ENCODE data around the gene EFHD2. TPM values are rescaled to one million over a fixed set of nuclear protein-coding genes. Genes with fewer than 3 reads are reported as not detected.

The EFHD2 gene
- total and polyA plus RNA-seq, 2 of the 8 experiments (the other 6 are each of a cell fraction or from before 2014, with no cell fraction given) = 24.4 to 25.1 TPM

GRCh38 chr1:15452866-15453571 is 43.3 kb downstream of the EFHD2 start:
- no peak overlapping the region for H2BK15ac ChIP-seq (ENCODE audit: low read length)
- WGBS, 2 experiments (ENCODE audit: extremely low coverage in 1 of 2, insufficient coverage in 1 of 2, insufficient read length in 1 of 2, insufficient replicate concordance in 2 of 2, low coverage in 1 of 2, low lambda C conversion rate in 2 of 2, missing lambda C conversion rate in 1 of 2) = 92% methylated on average over 10 of the region's 10 CpGs; no CpG with 5 or more reads in 1 of the 2 experiments
- TF ChIP-seq RFX5 (IDR thresholded peaks at IDR 0.05; ENCODE audit: borderline replicate concordance, low read depth, low read length) = no peak
- TF ChIP-seq ASH2L (IDR thresholded peaks at IDR 0.05; ENCODE audit: low read length) = no peak
- TF ChIP-seq YY1 (IDR thresholded peaks at IDR 0.05; ENCODE audit: low read depth, low read length) = no peak
- no peak for TF ChIP-seq SAP30 (IDR thresholded peaks at IDR 0.05; ENCODE audit: insufficient read depth, insufficient replicate concordance, low read length)
- TF ChIP-seq CREB1 (IDR thresholded peaks at IDR 0.05) = no peak
- no peak for TF ChIP-seq NRF1 (IDR thresholded peaks at IDR 0.05; ENCODE audit: low read depth, low read length)
- TF ChIP-seq KDM5A (IDR thresholded peaks at IDR 0.05; ENCODE audit: low read length) = no peak
- TF ChIP-seq CHD1 (IDR thresholded peaks at IDR 0.05; ENCODE audit: low read depth, low read length) = no peak
- TF ChIP-seq JUN (IDR thresholded peaks at IDR 0.05; ENCODE audit: low read depth, low read length) = no peak
- no peak for TF ChIP-seq MAFK (IDR thresholded peaks at IDR 0.05; ENCODE audit: low read depth, low read length)
- no peak for TF ChIP-seq TBP (IDR thresholded peaks at IDR 0.05; ENCODE audit: low read depth, low read length)

More at GRCh38 chr1:15452866-15453571, 43.3 kb downstream of the EFHD2 start:
- Histone ChIP-seq H3K27ac (ENCODE audit: low read depth, low read length) (no peak overlapping the region), H3K14ac (ENCODE audit: insufficient read length) (no peak overlapping the region), H2BK120ac (replicated peaks; ENCODE audit: low read depth, low read length) (no peak overlapping the region), H3K4me1 (replicated peaks in 1 of 4; ENCODE audit: control insufficient read depth in 3 of 4, insufficient read depth in 4 of 4, low read length in 3 of 4) (no peaks in the 10 kb centered on the region), H3K4me3 (ENCODE audit: extremely low read depth in 1 of 4, insufficient read depth in 2 of 4, low read depth in 3 of 4, low read length in 4 of 4) (no peak overlapping the region), H2BK20ac (ENCODE audit: low read length) (no peak overlapping the region), H3K27me3 (replicated peaks in 1 of 4; ENCODE audit: control insufficient read depth in 3 of 4, extremely low read depth in 1 of 4, insufficient read depth in 3 of 4, low read length in 3 of 4) (no peaks in the 10 kb centered on the region), H3K36me3 (ENCODE audit: control insufficient read depth in 2 of 4, insufficient read depth in 4 of 4, low read length in 3 of 4) (no peaks in the 10 kb centered on the region), H4K20me1 (replicated peaks in 1 of 2; ENCODE audit: control insufficient read depth in 1 of 2, insufficient read depth in 2 of 2, low read length in 2 of 2) (no peaks in the 10 kb centered on the region), H3K18ac (ENCODE audit: extremely low read depth, low read length) (no peak overlapping the region), H2AFZ (ENCODE audit: low read length) (no peak overlapping the region), H2AK5ac (ENCODE audit: low read depth, low read length) (no peak overlapping the region), H3K9me3 (ENCODE audit: insufficient read depth in 2 of 2, low read depth in 1 of 2, low read length in 1 of 2) (no peaks in the 10 kb centered on the region), H3K9ac (replicated peaks in 1 of 4; ENCODE audit: extremely low read depth in 1 of 4, low read depth in 3 of 4, low read length in 3 of 4) (no peak overlapping the region), H3K23me2 (ENCODE audit: low read depth, low read length) (no peaks in the 10 kb centered on the region), H3K79me1 (ENCODE audit: low read depth, low read length) (no peaks in the 10 kb centered on the region), H4K91ac (replicated peaks; ENCODE audit: insufficient read length, low read length) (no peak overlapping the region), H2BK12ac (ENCODE audit: low read depth, low read length) (no peak overlapping the region), H3K4me2 (ENCODE audit: insufficient read depth in 1 of 2, low read depth in 2 of 2, low read length in 2 of 2) (no peak overlapping the region), H4K5ac (ENCODE audit: insufficient read length, low read depth, low read length) (no peak overlapping the region), H2BK5ac (ENCODE audit: low read depth, low read length) (no peak overlapping the region), H3K56ac (replicated peaks; ENCODE audit: insufficient read length, low read depth, low read length) (no peak overlapping the region), H4K8ac (ENCODE audit: extremely low read depth, insufficient read depth, low read length) (no peak overlapping the region), H3K23ac (ENCODE audit: insufficient read length) (no peak overlapping the region), H3K4ac (replicated peaks; ENCODE audit: insufficient read length, low read depth, low read length) (no peak overlapping the region), H3K79me2 (ENCODE audit: control insufficient read depth in 1 of 2, insufficient read depth in 2 of 2, low read length in 2 of 2) (no peaks in the 10 kb centered on the region)
- FAIRE-seq (no peak), DNase-seq (ENCODE audit: low read depth in 1 of 2, low spot score in 2 of 2) (no peak)
- ChIA-PET CTCF (ENCODE audit: partially characterized antibody) (interaction anchor here (0.6 to 0.7 kb wide), 2 partner anchors 32 to 304 kb away, joined by 3 read pairs; no protein-coding TSS in a partner anchor), POLR2A (ENCODE audit: partially characterized antibody) (no interaction called here)

Measured in H1 (cell line).